HG02884 (cell line): ENCODE data around the gene NPFF.

Experiments used
- ATAC-seq: cut with Tn5 transposase; IDR thresholded peaks from one replicate; pipeline ENCODE4 v1.9.1; 2021; ENCODE audit warnings: mild to moderate bottlenecking, moderate library complexity; ENCODE audit not compliant: unreplicated experiment

Gene NPFF

GRCh38 chr12:53514628-53515290 lies 7.5 kb upstream of the NPFF start:
- ATAC-seq = no peak

GRCh38 chr12:53513712-53514410 lies 6.6 kb upstream of the NPFF start:
- no peak for ATAC-seq

GRCh38 chr12:53510181-53510812 lies 3.0 kb upstream of the NPFF start:
- no peak for ATAC-seq

- peak; percentile 84 for ATAC-seq
Observed at GRCh38 chr12:53508534-53509170, 1.4 kb upstream of the NPFF start.

GRCh38 chr12:53507603-53507885 lies 260 bp upstream of the NPFF start:
- ATAC-seq = no peak

GRCh38 chr12:53506450-53506785 lies 866 bp downstream of the NPFF start:
- ATAC-seq = no peak

GRCh38 chr12:53505555-53506449 lies 1.5 kb downstream of the NPFF start:
- no peak for ATAC-seq

GRCh38 chr12:53505086-53505485 lies 2.2 kb downstream of the NPFF start:
- ATAC-seq = no peak

- no peak for ATAC-seq
Observed at GRCh38 chr12:53504004-53504920, 3.0 kb downstream of the NPFF start.

GRCh38 chr12:53502983-53503728 lies 4.1 kb downstream of the NPFF start:
- no peak for ATAC-seq

- no peak for ATAC-seq
Observed at GRCh38 chr12:53502331-53502730, 5.0 kb downstream of the NPFF start.

GRCh38 chr12:53501615-53502181 lies 5.6 kb downstream of the NPFF start:
- no peak for ATAC-seq

- peak; percentile 62 for ATAC-seq
Observed at GRCh38 chr12:53500776-53501614, 6.3 kb downstream of the NPFF start, which contains the start of gene TARBP2. TSS of gene TARBP2 (plus strand) at chr12:53501283. CDS start at chr12:53501409, 126 bp downstream.

GRCh38 chr12:53500142-53500775 lies 7.0 kb downstream of the NPFF start:
- ATAC-seq = no peak

- ATAC-seq = no peak
Observed at GRCh38 chr12:53499266-53500141, 7.8 kb downstream of the NPFF start, which contains the start of gene MAP3K12. TSS of gene MAP3K12 (minus strand) at chr12:53499458. CDS start at chr12:53487391, 12,067 bp downstream.

GRCh38 chr12:53498235-53498630 lies 9.1 kb downstream of the NPFF start:
- ATAC-seq = no peak
